Testis (tissue), 2 donors: ENCODE results near the gene RIC1.

Experiments used
- CTCF ChIP-seq, 3 experiments: fragments of 450-650 bp in 2 of 3; fragments of 200-600 bp in 1 of 3; sonication (generic) in 1 of 3; IDR thresholded peaks; one replicate each; pipeline ENCODE4 v1.5.1; 2016 to 2019; ENCODE audit warnings: antibody characterized with exemption in 3 of 3, mild to moderate bottlenecking in 2 of 3, moderate library complexity in 1 of 3
- POLR2A ChIP-seq: fragments of 450-650 bp; IDR thresholded peaks from one replicate; pipeline ENCODE4 v1.6.1; 2017; ENCODE audit warnings: antibody characterized with exemption, mild to moderate bottlenecking, moderate library complexity

- TF ChIP-seq CTCF (IDR thresholded peaks at IDR 0.05), result no peak
- TF ChIP-seq POLR2A, result no peak
These were observed 23.9 kb downstream of the RIC1 start for GRCh38 chr9:5652821-5653220.
